GM18526 (cell line): ENCODE data around the gene PPP2R1B.

Experiments
- POLR2A ChIP-seq: IDR thresholded peaks from 3 replicates; pipeline ENCODE4 v1.6.1; 2011; ENCODE audit not compliant: insufficient read length; ENCODE audit errors: extremely low read depth

Gene PPP2R1B

GRCh38 chr11:111766834-111767142 is 599 bp upstream of the PPP2R1B start:
- no peak for TF ChIP-seq POLR2A

- no peak for TF ChIP-seq POLR2A
Measured at GRCh38 chr11:111765320-111765983, 737 bp downstream of the PPP2R1B start.

GRCh38 chr11:111764621-111765020 is 1.6 kb downstream of the PPP2R1B start:
- no peak for TF ChIP-seq POLR2A

- TF ChIP-seq POLR2A: no peak
Measured at GRCh38 chr11:111762981-111763643, 3.1 kb downstream of the PPP2R1B start.

GRCh38 chr11:111762526-111762925 is 3.7 kb downstream of the PPP2R1B start:
- no peak for TF ChIP-seq POLR2A

GRCh38 chr11:111761036-111761435 is 5.2 kb downstream of the PPP2R1B start:
- no peak for TF ChIP-seq POLR2A

- TF ChIP-seq POLR2A: no peak
Measured at GRCh38 chr11:111759778-111760407, 6.3 kb downstream of the PPP2R1B start.

- no peak for TF ChIP-seq POLR2A
Measured at GRCh38 chr11:111759376-111759775, 6.8 kb downstream of the PPP2R1B start.

- TF ChIP-seq POLR2A: no peak
Measured at GRCh38 chr11:111756097-111756496, 10.1 kb downstream of the PPP2R1B start.

- TF ChIP-seq POLR2A: no peak
Measured at GRCh38 chr11:111749646-111750045, 16.5 kb downstream of the PPP2R1B start.

- no peak for TF ChIP-seq POLR2A
Measured at GRCh38 chr11:111748035-111748804, 18.0 kb downstream of the PPP2R1B start.

GRCh38 chr11:111745719-111746504 is 20.3 kb downstream of the PPP2R1B start:
- no peak for TF ChIP-seq POLR2A

- TF ChIP-seq POLR2A: no peak
Measured at GRCh38 chr11:111743700-111744099, 22.5 kb downstream of the PPP2R1B start.

GRCh38 chr11:111741751-111742150 is 24.4 kb downstream of the PPP2R1B start:
- TF ChIP-seq POLR2A: no peak

GRCh38 chr11:111739299-111739698 is 26.9 kb downstream of the PPP2R1B start:
- TF ChIP-seq POLR2A: no peak
